ENCODE results near the gene TMEM163. TPM values are rescaled to one million over a fixed set of nuclear protein-coding genes. Genes with fewer than 3 reads are reported as not detected.
A peak's percentile ranks its signal among the peaks of the same experiment; 100 is the strongest.
"Not testable (repeated sequence)": the region's sequence is repeated elsewhere in the genome, so short reads cannot be mapped to it uniquely, and the experiment has no call there.

Gene TMEM163
- total and polyA plus RNA-seq, 3 donors from 2014 or later, result 24.0 to 44.3 (median 37.3) TPM

DNA sequence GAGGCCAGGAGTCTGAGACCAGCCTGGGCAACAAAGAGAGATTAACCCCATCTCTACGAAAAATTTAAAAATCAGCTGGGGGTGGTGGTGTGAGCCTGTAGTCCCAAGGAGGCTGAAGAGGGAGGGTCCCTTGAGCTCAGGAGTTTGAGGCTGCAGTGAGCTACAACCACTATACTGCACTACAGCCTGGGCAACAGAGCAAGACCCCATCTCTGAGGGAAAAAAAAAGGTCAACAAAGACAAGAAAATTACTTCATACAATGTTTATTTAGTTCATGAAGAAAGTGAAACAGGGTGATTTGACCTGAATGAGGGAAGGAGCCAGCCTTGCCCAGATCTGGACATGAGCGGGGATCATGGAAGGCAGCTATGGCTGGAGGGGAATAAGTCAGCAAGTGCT is 59.1 kb downstream of the TMEM163 start:
- Histone ChIP-seq H3K9me3 (no peaks in the 10 kb centered on the region), H3K36me3 (ENCODE audit: low read depth, missing control alignments) (no peaks in the 10 kb centered on the region), H3K27me3 (no peaks in the 10 kb centered on the region), H3K4me3 (no peak overlapping the region), H3K4me1 (no peaks in the 10 kb centered on the region), H3K27ac (no peak overlapping the region)
- TF ChIP-seq, protein P1, sequence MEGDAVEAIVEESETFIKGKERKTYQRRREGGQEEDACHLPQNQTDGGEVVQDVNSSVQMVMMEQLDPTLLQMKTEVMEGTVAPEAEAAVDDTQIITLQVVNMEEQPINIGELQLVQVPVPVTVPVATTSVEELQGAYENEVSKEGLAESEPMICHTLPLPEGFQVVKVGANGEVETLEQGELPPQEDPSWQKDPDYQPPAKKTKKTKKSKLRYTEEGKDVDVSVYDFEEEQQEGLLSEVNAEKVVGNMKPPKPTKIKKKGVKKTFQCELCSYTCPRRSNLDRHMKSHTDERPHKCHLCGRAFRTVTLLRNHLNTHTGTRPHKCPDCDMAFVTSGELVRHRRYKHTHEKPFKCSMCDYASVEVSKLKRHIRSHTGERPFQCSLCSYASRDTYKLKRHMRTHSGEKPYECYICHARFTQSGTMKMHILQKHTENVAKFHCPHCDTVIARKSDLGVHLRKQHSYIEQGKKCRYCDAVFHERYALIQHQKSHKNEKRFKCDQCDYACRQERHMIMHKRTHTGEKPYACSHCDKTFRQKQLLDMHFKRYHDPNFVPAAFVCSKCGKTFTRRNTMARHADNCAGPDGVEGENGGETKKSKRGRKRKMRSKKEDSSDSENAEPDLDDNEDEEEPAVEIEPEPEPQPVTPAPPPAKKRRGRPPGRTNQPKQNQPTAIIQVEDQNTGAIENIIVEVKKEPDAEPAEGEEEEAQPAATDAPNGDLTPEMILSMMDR (IDR thresholded peaks at IDR 0.05), result no peak
- no peak for TF ChIP-seq POLR2A (IDR thresholded peaks at IDR 0.05)
- 50 to 66% methylated on average over 2 of the region's 2 CpGs for WGBS, 2 donors
- intact Hi-C loops (cut with DNase I; ENCODE audit: low total_unique reads), result no loop called here
- no peak for DNase-seq

DNA sequence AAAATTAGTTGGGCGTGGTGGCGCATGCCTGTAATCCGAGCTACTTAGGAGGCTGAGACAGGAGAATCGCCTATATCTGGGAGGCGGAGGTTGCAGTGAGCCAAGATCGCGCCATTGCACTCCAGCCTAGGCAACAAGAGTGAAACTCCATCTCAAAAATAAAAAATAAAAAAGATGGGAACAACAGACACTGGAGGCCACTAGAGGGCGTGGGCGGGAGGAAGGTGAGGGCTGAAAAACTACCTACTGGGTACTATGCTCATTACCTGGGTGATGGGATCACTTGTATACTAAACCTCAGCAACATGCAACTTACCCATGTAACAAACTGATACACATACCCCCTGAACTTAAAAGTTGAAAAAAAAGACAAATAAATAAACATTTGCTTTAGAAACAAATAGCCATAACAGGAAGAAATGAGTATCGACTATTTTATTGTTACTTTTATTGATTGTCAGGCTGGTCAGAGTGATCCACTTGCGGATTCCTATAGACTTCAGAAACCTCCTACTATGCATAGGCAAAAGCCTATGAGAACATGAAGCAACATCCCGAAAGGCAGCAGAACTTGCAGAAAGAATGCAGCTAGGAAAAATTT is 61.0 kb downstream of the TMEM163 start:
- H3K4me1 ChIP-seq, result no peaks in the 10 kb centered on the region
- DNase-seq, result no peak
- intact Hi-C loops (cut with DNase I; ENCODE audit: low total_unique reads), result no loop called here
- H3K27ac ChIP-seq, result no peak overlapping the region
- H3K27me3 ChIP-seq, result no peaks in the 10 kb centered on the region
- no peaks in the 10 kb centered on the region for H3K36me3 ChIP-seq (ENCODE audit: low read depth, missing control alignments)
- H3K4me3 ChIP-seq, result no peak overlapping the region
- 82 to 83% methylated on average over 12 of the region's 12 CpGs for WGBS, 2 donors
- no peaks in the 10 kb centered on the region for H3K9me3 ChIP-seq
- TF ChIP-seq POLR2A (IDR thresholded peaks at IDR 0.05), result no peak
- TF ChIP-seq, protein P1 (IDR thresholded peaks at IDR 0.05), result peak; percentile 17 to 42 (median 32)

DNA sequence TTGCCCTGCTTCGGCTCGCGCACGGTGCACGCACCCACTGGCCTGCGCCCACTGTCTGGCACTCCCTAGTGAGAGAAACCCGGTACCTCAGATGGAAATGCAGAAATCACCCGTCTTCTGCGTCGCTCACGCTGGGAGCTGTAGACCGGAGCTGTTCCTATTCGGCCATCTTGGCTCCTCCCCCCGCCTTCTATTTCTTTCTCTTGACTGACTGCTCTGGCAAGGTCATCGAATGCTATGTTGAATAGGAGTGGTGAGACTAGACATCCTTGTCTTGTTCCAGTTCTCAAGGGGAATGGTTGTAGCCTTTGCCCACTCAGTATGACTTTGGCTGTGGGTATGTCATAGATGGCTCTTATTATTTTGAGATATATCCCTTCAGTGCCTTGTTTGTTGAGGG is 62.4 kb downstream of the TMEM163 start:
- H3K4me3 ChIP-seq; H3K27ac ChIP-seq; H3K4me1 ChIP-seq; intact Hi-C loops (cut with DNase I; ENCODE audit: low total_unique reads); H3K9me3 ChIP-seq; H3K36me3 ChIP-seq (ENCODE audit: low read depth, missing control alignments); DNase-seq; H3K27me3 ChIP-seq: not testable (repeated sequence)
- 65 to 74% methylated on average over 5 to 8 of the region's 15 CpGs for WGBS, 2 donors

DNA sequence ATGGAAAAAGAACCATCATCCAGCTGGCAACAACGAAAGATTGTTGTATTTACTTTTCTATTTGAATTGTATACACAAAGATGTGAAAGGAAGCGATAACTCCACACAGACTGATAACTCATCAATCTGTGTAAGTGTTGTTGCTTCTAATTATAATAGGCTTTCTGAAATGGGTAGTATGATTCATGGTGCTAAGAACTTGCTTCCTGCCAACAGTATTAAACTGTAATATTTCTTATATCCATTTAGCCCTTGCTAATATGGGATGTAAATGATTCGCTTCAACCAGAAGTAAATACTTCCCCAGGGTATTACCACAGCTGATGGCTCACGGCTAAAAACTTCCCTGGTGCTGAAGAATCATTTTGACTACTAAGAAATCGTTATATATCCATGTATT is 70.2 kb downstream of the TMEM163 start:
- intact Hi-C loops (cut with DNase I; ENCODE audit: low total_unique reads), result no loop called here
- WGBS, 2 donors, result 85 to 86% methylated on average over 5 of the region's 5 CpGs

DNA sequence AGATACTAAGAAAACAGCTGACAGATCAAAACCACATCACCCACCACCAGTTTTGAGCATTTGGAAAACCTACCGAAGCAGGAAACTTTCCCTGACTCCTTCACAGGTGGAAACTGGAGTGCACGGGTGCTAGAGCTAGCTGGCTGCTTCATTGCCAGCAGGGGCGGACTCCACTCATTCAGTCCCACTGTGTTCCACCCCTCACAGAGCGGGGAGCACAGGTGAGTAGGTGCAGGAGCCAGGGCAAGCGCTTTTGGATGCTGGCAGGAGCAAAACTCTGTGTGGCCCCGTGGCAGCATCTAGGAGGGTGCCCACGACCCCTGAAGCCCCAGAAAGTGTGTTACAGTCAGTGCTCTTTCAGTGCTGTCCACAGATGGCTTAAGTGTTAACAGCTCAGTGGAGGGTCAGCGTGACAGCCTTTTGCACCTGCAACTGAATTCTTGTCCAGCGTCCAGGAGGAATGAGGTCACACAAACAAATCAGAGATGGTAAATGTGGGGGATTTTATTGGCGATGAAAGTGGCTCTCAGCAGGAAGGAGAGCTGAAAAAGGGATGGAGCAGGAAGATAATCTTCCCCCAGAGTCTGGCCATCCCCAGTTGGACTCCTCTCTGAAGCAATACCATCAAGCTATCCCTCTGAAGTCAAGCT is 71.1 kb downstream of the TMEM163 start:
- H3K36me3 ChIP-seq (ENCODE audit: low read depth, missing control alignments), result no peaks in the 10 kb centered on the region
- 62 to 76% methylated on average over 6 to 10 of the region's 10 CpGs for WGBS, 2 donors
- H3K4me1 ChIP-seq, result no peaks in the 10 kb centered on the region
- intact Hi-C loops (cut with DNase I; ENCODE audit: low total_unique reads), result no loop called here
- H3K9me3 ChIP-seq, result no peaks in the 10 kb centered on the region
- H3K27me3 ChIP-seq, result no peaks in the 10 kb centered on the region
- H3K4me3 ChIP-seq, result no peak overlapping the region
- DNase-seq, result no peak
- TF ChIP-seq POLR2A (IDR thresholded peaks at IDR 0.05), result no peak
- TF ChIP-seq, protein P1 (IDR thresholded peaks at IDR 0.05), result no peak
- no peak overlapping the region for H3K27ac ChIP-seq

More for the DNA sequence above, 70.2 kb downstream of the TMEM163 start:
- no peak overlapping the region for H3K27ac ChIP-seq
- no peaks in the 10 kb centered on the region for H3K9me3 ChIP-seq
- H3K36me3 ChIP-seq (ENCODE audit: low read depth, missing control alignments), result no peaks in the 10 kb centered on the region
- no peaks in the 10 kb centered on the region for H3K4me1 ChIP-seq
- no peak for DNase-seq
- H3K4me3 ChIP-seq, result no peak overlapping the region
- H3K27me3 ChIP-seq, result no peaks in the 10 kb centered on the region
- TF ChIP-seq, protein P1 (IDR thresholded peaks at IDR 0.05), result no peak
- no peak for TF ChIP-seq POLR2A (IDR thresholded peaks at IDR 0.05)
